ENCODE measurements around the gene MICA. TPM values are rescaled to one million over a fixed set of nuclear protein-coding genes. Genes with fewer than 3 reads are reported as not detected.
"Not testable (repeated sequence)": the region's sequence is repeated elsewhere in the genome, so short reads cannot be mapped to it uniquely, and the experiment has no call there.

The MICA gene
- total RNA-seq, 1 donor from 2014 or later = 51.6 TPM

- TF ChIP-seq CTCF (IDR thresholded peaks at IDR 0.05; ENCODE audit: insufficient read depth, low read length, severe bottlenecking) = no peak
- DNase-seq (ENCODE audit: low read depth) (no peak), FAIRE-seq (no peak)
- Histone ChIP-seq H3K4me3 (ENCODE audit: low read depth, low read length) (no peak overlapping the region), H3K36me3 (ENCODE audit: control insufficient read depth, insufficient read depth, low read length) (no peaks in the 10 kb centered on the region), H3K27me3 (ENCODE audit: control insufficient read depth, insufficient read depth, low read length) (no peaks in the 10 kb centered on the region)
Observed at GRCh38 chr6:31386099-31386498, 17.3 kb upstream of the MICA start.

GRCh38 chr6:31386977-31387376 lies 16.4 kb upstream of the MICA start:
- no peak overlapping the region for H3K4me3 ChIP-seq (ENCODE audit: low read depth, low read length)
- no peaks in the 10 kb centered on the region for H3K36me3 ChIP-seq (ENCODE audit: control insufficient read depth, insufficient read depth, low read length)
- no peak for TF ChIP-seq CTCF (IDR thresholded peaks at IDR 0.05; ENCODE audit: insufficient read depth, low read length, severe bottlenecking)
- DNase-seq (ENCODE audit: low read depth) = no peak
- no peak for FAIRE-seq
- no peaks in the 10 kb centered on the region for H3K27me3 ChIP-seq (ENCODE audit: control insufficient read depth, insufficient read depth, low read length)

- not testable (repeated sequence) for DNase-seq (ENCODE audit: low read depth); H3K4me3 ChIP-seq (ENCODE audit: low read depth, low read length); H3K36me3 ChIP-seq (ENCODE audit: control insufficient read depth, insufficient read depth, low read length); H3K27me3 ChIP-seq (ENCODE audit: control insufficient read depth, insufficient read depth, low read length)
- FAIRE-seq = peak; percentile 81
Observed at GRCh38 chr6:31388916-31389801, 14.2 kb upstream of the MICA start.

- H3K27me3 ChIP-seq (ENCODE audit: control insufficient read depth, insufficient read depth, low read length); DNase-seq (ENCODE audit: low read depth); H3K4me3 ChIP-seq (ENCODE audit: low read depth, low read length); FAIRE-seq; H3K36me3 ChIP-seq (ENCODE audit: control insufficient read depth, insufficient read depth, low read length): not testable (repeated sequence)
Observed at GRCh38 chr6:31389802-31390132, 13.6 kb upstream of the MICA start.

- no peak for DNase-seq (ENCODE audit: low read depth)
- Histone ChIP-seq H3K4me3 (ENCODE audit: low read depth, low read length) (no peak overlapping the region), H3K36me3 (ENCODE audit: control insufficient read depth, insufficient read depth, low read length) (no peaks in the 10 kb centered on the region), H3K27me3 (ENCODE audit: control insufficient read depth, insufficient read depth, low read length) (no peaks in the 10 kb centered on the region)
- no peak for FAIRE-seq
- TF ChIP-seq CTCF (IDR thresholded peaks at IDR 0.05; ENCODE audit: insufficient read depth, low read length, severe bottlenecking) = no peak
Observed at GRCh38 chr6:31393932-31394331, 9.5 kb upstream of the MICA start.

GRCh38 chr6:31394381-31394780 lies 9.0 kb upstream of the MICA start:
- Histone ChIP-seq H3K4me3 (ENCODE audit: low read depth, low read length) (no peak overlapping the region), H3K27me3 (ENCODE audit: control insufficient read depth, insufficient read depth, low read length) (no peaks in the 10 kb centered on the region), H3K36me3 (ENCODE audit: control insufficient read depth, insufficient read depth, low read length) (no peaks in the 10 kb centered on the region)
- TF ChIP-seq CTCF (IDR thresholded peaks at IDR 0.05; ENCODE audit: insufficient read depth, low read length, severe bottlenecking) = no peak
- FAIRE-seq = no peak
- no peak for DNase-seq (ENCODE audit: low read depth)

- Histone ChIP-seq H3K27me3 (ENCODE audit: control insufficient read depth, insufficient read depth, low read length) (no peaks in the 10 kb centered on the region), H3K36me3 (ENCODE audit: control insufficient read depth, insufficient read depth, low read length) (no peaks in the 10 kb centered on the region), H3K4me3 (ENCODE audit: low read depth, low read length) (no peak overlapping the region)
- no peak for FAIRE-seq
- no peak for DNase-seq (ENCODE audit: low read depth)
- no peak for TF ChIP-seq CTCF (IDR thresholded peaks at IDR 0.05; ENCODE audit: insufficient read depth, low read length, severe bottlenecking)
Observed at GRCh38 chr6:31395832-31396231, 7.6 kb upstream of the MICA start.

All from bronchial epithelial cell (primary cell).